GM18858 (cell line): ENCODE measurements around the gene CLEC4A.
"Not testable (repeated sequence)": the region's sequence is repeated elsewhere in the genome, so short reads cannot be mapped to it uniquely, and the experiment has no call there.

Experiments used
- ATAC-seq: cut with Tn5 transposase; IDR thresholded peaks from one replicate; pipeline ENCODE4 v1.9.1; 2021; ENCODE audit not compliant: unreplicated experiment

CLEC4A gene

GRCh38 chr12:8123124-8123912, at the start of gene CLEC4A:
Gene CLEC4A (plus strand): TSS chr12:8123617. CDS start chr12:8123879, 262 bp downstream.
- no peak for ATAC-seq

DNA sequence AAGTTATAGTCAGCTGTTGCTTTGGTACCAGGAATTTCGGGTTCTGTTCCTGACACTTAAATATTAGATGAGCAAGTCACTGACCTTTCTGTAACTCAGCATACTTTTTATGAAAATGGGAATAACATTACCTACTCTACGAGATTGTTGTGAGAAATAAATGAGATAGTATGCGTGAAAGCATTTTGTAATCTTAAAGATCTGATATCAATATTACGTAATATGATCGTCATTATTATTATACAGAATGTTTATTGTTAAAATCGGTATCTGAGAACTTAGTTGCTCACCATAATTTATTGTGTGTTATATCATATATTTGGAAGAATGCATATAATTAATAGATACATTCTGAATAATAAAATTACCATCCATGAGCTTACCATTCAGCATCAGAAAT, 47.5 kb upstream of the CLEC4A start:
- no peak for ATAC-seq

DNA sequence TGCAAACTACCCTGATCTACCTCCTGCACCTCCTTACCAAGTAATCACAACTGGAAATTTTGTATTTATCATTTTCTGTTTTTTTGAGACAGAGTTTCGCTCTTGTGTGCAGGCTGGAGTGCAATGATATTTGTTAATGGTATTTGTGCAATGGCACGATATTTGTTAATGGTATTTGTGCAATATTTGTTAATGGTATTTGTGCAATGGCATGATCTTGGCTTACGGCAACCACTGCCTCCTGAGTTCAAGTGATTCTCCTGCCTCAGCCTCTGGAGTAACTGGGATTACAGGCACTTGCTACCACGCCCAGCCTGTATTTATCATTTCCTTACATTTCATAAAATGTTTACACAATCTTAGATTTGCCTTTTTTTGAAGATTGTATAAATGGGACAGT, 47.1 kb upstream of the CLEC4A start:
- no peak for ATAC-seq

GRCh38 chr12:8077207-8077606, 46.2 kb upstream of the CLEC4A start:
- no peak for ATAC-seq

DNA sequence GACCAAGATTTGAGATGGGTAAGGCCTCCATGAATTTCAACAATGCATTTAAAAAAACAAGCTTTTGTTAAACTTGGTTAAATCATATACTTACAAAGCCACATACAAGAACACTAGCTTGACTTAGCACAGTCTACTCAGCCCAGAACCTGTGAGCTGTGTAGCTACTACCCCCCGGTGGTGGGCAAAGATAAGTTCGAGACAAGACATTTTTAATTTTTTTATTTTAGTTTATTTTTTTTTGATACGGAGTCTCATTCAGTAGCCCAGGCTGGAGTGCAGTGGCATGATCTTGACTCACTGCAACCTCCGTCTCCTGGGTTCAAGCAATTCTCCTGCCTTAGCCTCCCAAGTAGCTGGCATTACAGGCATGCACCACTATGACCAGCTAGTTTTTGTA, 45.0 kb upstream of the CLEC4A start:
- ATAC-seq = no peak

GRCh38 chr12:8078916-8079315, 44.5 kb upstream of the CLEC4A start:
- ATAC-seq = no peak

GRCh38 chr12:8080120-8080519, 43.3 kb upstream of the CLEC4A start:
- ATAC-seq = no peak

GRCh38 chr12:8081251-8081920, 42.0 kb upstream of the CLEC4A start:
- no peak for ATAC-seq

DNA sequence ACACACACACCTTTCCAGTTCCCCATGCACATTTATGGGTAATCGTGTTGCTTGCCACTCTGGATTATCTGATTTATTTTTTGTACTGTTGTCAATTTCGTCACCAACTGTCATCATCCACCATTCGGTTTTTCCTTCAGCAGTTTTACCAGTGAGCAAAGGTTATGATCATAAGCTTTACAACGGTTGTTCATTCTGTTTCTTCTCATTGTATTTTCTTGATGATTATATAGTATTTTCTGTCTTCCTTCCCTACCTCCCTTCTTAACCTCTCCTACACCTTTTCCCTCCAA, 40.7 kb upstream of the CLEC4A start:
- ATAC-seq = no peak

GRCh38 chr12:8084351-8084750, 39.1 kb upstream of the CLEC4A start:
- not testable (repeated sequence) for ATAC-seq

GRCh38 chr12:8087666-8088065, 35.8 kb upstream of the CLEC4A start:
- no peak for ATAC-seq

DNA sequence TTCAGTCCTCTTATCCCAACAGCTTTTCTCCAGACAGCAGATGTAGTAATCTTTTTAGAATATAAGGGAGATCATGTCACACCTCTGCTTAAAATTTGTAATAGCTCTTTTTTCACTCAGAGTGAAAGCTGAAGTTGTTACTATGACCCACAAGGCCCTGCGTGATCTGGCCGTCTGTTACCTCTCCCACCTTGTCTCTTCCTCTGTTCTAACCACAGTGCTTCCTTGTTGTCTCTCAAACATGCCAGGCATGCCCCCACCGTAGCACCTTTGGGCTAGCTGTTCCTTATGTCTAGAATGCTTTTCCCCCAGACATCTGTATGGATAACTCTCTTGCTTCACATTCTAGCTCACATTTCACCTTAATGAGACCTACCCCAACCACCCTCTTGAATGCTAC, 34.8 kb upstream of the CLEC4A start:
- ATAC-seq = no peak

GRCh38 chr12:8089277-8089676, 34.1 kb upstream of the CLEC4A start:
- ATAC-seq = not testable (repeated sequence)

GRCh38 chr12:8089716-8090115, 33.7 kb upstream of the CLEC4A start:
- ATAC-seq = no peak

DNA sequence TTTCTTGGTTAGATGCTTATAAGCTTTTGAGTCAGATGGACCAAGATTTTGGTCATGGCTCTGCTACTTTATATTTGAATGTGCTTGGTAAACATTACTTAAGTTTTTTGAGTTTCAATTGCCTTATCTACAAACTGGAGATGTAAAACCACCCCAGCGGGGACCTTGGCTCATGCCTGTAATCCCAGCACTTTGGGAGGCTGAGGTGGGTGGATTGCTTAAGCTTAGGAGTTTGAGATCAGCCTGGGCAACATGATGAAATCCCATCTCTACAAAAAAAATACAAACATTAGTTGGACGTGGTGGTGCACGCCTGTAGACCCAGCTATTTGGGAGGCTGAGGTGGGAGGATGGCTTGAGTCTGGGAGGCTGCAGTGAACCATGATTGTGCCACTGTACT, 30.1 kb upstream of the CLEC4A start:
- ATAC-seq = no peak

GRCh38 chr12:8096281-8096915, 27.0 kb upstream of the CLEC4A start:
- ATAC-seq = no peak

DNA sequence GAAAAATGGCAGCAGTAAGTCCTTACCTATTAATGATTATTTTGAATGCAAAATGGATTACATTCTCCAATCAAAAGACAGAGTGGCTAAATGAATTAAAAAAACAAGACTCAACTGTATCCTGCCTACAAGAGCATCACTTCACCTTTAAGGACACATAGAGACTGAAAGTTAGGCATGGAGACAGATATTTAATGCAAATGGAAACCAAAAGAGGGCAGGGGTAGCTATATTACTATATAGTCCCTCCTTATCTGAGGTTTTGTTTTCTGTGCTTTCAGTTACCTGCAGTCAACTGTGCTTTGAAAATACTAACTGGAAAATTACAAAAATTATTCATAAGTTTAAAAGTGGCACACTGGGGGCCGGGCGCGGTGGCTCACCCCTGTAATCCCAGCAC, 24.2 kb upstream of the CLEC4A start:
- ATAC-seq = no peak

- no peak for ATAC-seq
These were observed 14.5 kb upstream of the CLEC4A start for GRCh38 chr12:8108808-8109398.

- not testable (repeated sequence) for ATAC-seq
These were observed 10.3 kb upstream of the CLEC4A start for GRCh38 chr12:8113117-8113516.

DNA sequence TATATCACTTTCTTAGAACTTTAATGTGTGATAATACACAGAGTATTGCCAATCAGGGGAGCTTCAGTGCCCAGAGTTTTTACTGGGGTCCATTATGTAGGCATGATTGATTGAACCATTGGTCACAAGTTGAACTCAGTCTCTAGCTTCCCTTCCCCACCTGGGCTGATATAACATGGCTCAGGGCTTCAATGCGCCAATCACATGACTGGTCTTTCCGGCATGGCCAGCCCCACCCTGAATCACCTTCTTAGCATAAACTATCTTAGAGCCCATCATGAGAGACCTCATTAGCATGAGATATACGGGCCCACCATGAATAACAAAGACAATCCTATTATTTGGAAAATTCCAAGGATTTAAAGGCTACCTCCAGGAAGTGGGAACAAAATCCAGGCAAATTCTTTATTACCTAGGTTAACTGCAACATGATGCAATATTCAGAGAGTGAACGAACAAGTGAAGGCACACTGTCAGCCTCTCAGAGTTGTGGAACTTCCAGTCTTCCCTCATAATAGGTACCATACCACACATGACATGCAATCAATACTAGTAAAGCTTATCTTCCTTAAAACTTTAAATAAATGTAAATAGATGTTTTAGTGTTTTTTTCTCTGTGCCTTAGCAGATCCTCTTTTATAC, 3.2 kb upstream of the CLEC4A start:
- ATAC-seq = no peak

- ATAC-seq = no peak
These were observed 3.7 kb downstream of the CLEC4A start for GRCh38 chr12:8127138-8127537.
